Progenitor cell of endocrine pancreas (in vitro differentiated cells): ENCODE results near the gene TSTD1. TPM values are rescaled to one million over a fixed set of nuclear protein-coding genes. Genes with fewer than 3 reads are reported as not detected.
A peak's percentile ranks its signal among the peaks of the same experiment; 100 is the strongest.
"Not testable (repeated sequence)": the region's sequence is repeated elsewhere in the genome, so short reads cannot be mapped to it uniquely, and the experiment has no call there.

Source experiments
- DNase-seq: peaks from one replicate; pipeline ENCODE4 v3.0.0; 2021; ENCODE audit warnings: low spot score; ENCODE audit not compliant: unreplicated experiment
- H3K27ac Mint-ChIP-seq: 2 replicates; pipeline ENCODE4 v1.8.0; 2021; ENCODE audit warnings: mild to moderate bottlenecking, moderate library complexity, mixed read lengths
- H3K27me3 Mint-ChIP-seq: 2 replicates; pipeline ENCODE4 v1.8.0; 2021; ENCODE audit warnings: mixed read lengths
- H3K36me3 Mint-ChIP-seq: 2 replicates; pipeline ENCODE4 v1.8.0; 2022; ENCODE audit warnings: mixed read lengths; ENCODE audit not compliant: insufficient read depth
- H3K4me1 Mint-ChIP-seq: 2 replicates; pipeline ENCODE4 v1.8.0; 2021; ENCODE audit warnings: low read depth, mixed read lengths
- H3K4me3 Mint-ChIP-seq: 2 replicates; pipeline ENCODE4 v1.8.0; 2021; ENCODE audit warnings: low read depth, mild to moderate bottlenecking, moderate library complexity, mixed read lengths
- H3K9me3 Mint-ChIP-seq: 2 replicates; pipeline ENCODE4 v1.8.0; 2021; ENCODE audit warnings: low read depth, mixed read lengths
- CTCF ChIP-seq: fragments of 200-600 bp; sonication (generic); IDR thresholded peaks from one replicate; pipeline ENCODE4 v1.5.0; 2021; ENCODE audit warnings: antibody characterized with exemption, mild to moderate bottlenecking; ENCODE audit not compliant: unreplicated experiment
- total RNA-seq: library from RNA; stranded (reverse); gene quantifications from 2 replicates; pipeline ENCODE4 v1.2.1, GENCODE V29; 2021

Gene TSTD1
- total RNA-seq, 1 donor from 2014 or later: 54.7 TPM

GRCh38 chr1:161066694-161067093 lies 27.9 kb upstream of the TSTD1 start:
- Mint-ChIP-seq H3K27ac (no peak overlapping the region), H3K36me3 (no peaks in the 10 kb centered on the region), H3K4me3 (no peak overlapping the region), H3K4me1 (no peaks in the 10 kb centered on the region), H3K27me3 (peaks cover 26% of the 10 kb centered on the region), H3K9me3 (no peaks in the 10 kb centered on the region)
- no peak for DNase-seq
- TF ChIP-seq CTCF: no peak

- H3K27ac Mint-ChIP-seq, H3K4me1 Mint-ChIP-seq, H3K4me3 Mint-ChIP-seq, DNase-seq, H3K36me3 Mint-ChIP-seq, H3K9me3 Mint-ChIP-seq: not testable (repeated sequence)
- peaks cover 26% of the 10 kb centered on the region for H3K27me3 Mint-ChIP-seq
These were observed 26.9 kb upstream of the TSTD1 start for GRCh38 chr1:161065681-161066080.

- DNase-seq, H3K4me3 Mint-ChIP-seq, H3K4me1 Mint-ChIP-seq, H3K9me3 Mint-ChIP-seq, H3K36me3 Mint-ChIP-seq: not testable (repeated sequence)
- Mint-ChIP-seq H3K27ac (peak overlapping the region; percentile 21), H3K27me3 (peaks cover 26% of the 10 kb centered on the region)
These were observed 25.2 kb upstream of the TSTD1 start for GRCh38 chr1:161063936-161064335.

GRCh38 chr1:161061419-161061818 lies 22.7 kb upstream of the TSTD1 start:
- H3K27me3 Mint-ChIP-seq: peaks cover 17% of the 10 kb centered on the region
- no peaks in the 10 kb centered on the region for H3K4me1 Mint-ChIP-seq
- TF ChIP-seq CTCF: no peak
- H3K9me3 Mint-ChIP-seq: no peaks in the 10 kb centered on the region
- no peaks in the 10 kb centered on the region for H3K36me3 Mint-ChIP-seq
- no peak overlapping the region for H3K4me3 Mint-ChIP-seq
- H3K27ac Mint-ChIP-seq: no peak overlapping the region
- DNase-seq: no peak

GRCh38 chr1:161059293-161059692 lies 20.5 kb upstream of the TSTD1 start:
- Mint-ChIP-seq H3K27ac (peak overlapping the region; percentile 53), H3K4me3 (no peak overlapping the region), H3K4me1 (no peaks in the 10 kb centered on the region)

GRCh38 chr1:161054805-161055204 lies 16.0 kb upstream of the TSTD1 start:
- DNase-seq: no peak
- no peaks in the 10 kb centered on the region for H3K36me3 Mint-ChIP-seq
- H3K27me3 Mint-ChIP-seq: no peaks in the 10 kb centered on the region
- H3K9me3 Mint-ChIP-seq: no peaks in the 10 kb centered on the region
- TF ChIP-seq CTCF: no peak
- no peaks in the 10 kb centered on the region for H3K4me1 Mint-ChIP-seq
- no peak overlapping the region for H3K4me3 Mint-ChIP-seq
- no peak overlapping the region for H3K27ac Mint-ChIP-seq

More at GRCh38 chr1:161059293-161059692, 20.5 kb upstream of the TSTD1 start:
- TF ChIP-seq CTCF: no peak
- Mint-ChIP-seq H3K27me3 (peaks cover 13% of the 10 kb centered on the region), H3K9me3 (no peaks in the 10 kb centered on the region), H3K36me3 (no peaks in the 10 kb centered on the region)
- no peak for DNase-seq
